Keratinocyte (primary cell): Measurements from ENCODE around the gene THBS2. TPM values are rescaled to one million over a fixed set of nuclear protein-coding genes. Genes with fewer than 3 reads are reported as not detected.

Experiments
- DNase-seq: peaks from one replicate; pipeline ENCODE4 v3.0.0-alpha.2; 2011; ENCODE audit warnings: low read depth, missing footprints, low spot score
- FAIRE-seq: peaks from 2 replicates; lab custom pipeline; 2011; peaks lifted over from hg19 to GRCh38; lab: Jason Lieb, UNC
- H2AFZ ChIP-seq: 2 replicates; pipeline ENCODE4 v1.6.0; 2012; ENCODE audit warnings: low read length, control low read depth, inconsistent platforms; ENCODE audit not compliant: control insufficient read depth
- H3K27ac ChIP-seq: 2 replicates; pipeline ENCODE4 v1.5.1; 2011; ENCODE audit warnings: low read length; ENCODE audit not compliant: control insufficient read depth, insufficient read depth
- H3K27me3 ChIP-seq: 3 replicates; pipeline ENCODE4 v1.6.0; 2011; ENCODE audit warnings: low read length; ENCODE audit not compliant: control insufficient read depth, insufficient read depth; ENCODE audit errors: extremely low read depth
- H3K36me3 ChIP-seq, 2 experiments: 2 replicates in 1 of 2; 3 replicates in 1 of 2; pipeline ENCODE4 v1.5.1; 2011; ENCODE audit warnings: low read length in 2 of 2, mild to moderate bottlenecking in 1 of 2; ENCODE audit not compliant: control insufficient read depth in 2 of 2, insufficient read depth in 2 of 2; ENCODE audit errors: extremely low read depth in 1 of 2
- H3K4me1 ChIP-seq: 3 replicates; pipeline ENCODE4 v1.5.1; 2011; ENCODE audit warnings: low read length; ENCODE audit not compliant: control insufficient read depth, insufficient read depth; ENCODE audit errors: extremely low read depth
- H3K4me2 ChIP-seq: 3 replicates; pipeline ENCODE4 v1.6.0; 2011; ENCODE audit warnings: low read depth, low read length; ENCODE audit not compliant: control insufficient read depth, insufficient read depth; ENCODE audit errors: extremely low read depth
- H3K4me3 ChIP-seq, 3 experiments: fragments of 200-600 bp in 1 of 3; sonication (generic) in 1 of 3; 2 replicates in 2 of 3; 3 replicates in 1 of 3; pipeline ENCODE4 v1.5.1; 2011 to 2016; ENCODE audit warnings: low read length in 3 of 3, mild to moderate bottlenecking in 3 of 3, control low read depth in 2 of 3, inconsistent platforms in 1 of 3, low read depth in 1 of 3, mixed read lengths in 1 of 3, mixed run types in 1 of 3, moderate library complexity in 1 of 3; ENCODE audit not compliant: control insufficient read depth in 2 of 3, insufficient read depth in 2 of 3; ENCODE audit errors: extremely low read depth in 1 of 3
- H3K79me2 ChIP-seq: 2 replicates; pipeline ENCODE4 v1.6.0; 2012; ENCODE audit warnings: low read length; ENCODE audit not compliant: control insufficient read depth, insufficient read depth
- H3K9ac ChIP-seq: 3 replicates; pipeline ENCODE4 v1.6.0; 2011; ENCODE audit warnings: low read length; ENCODE audit not compliant: control insufficient read depth, insufficient read depth; ENCODE audit errors: extremely low read depth
- H3K9me1 ChIP-seq: 3 replicates; pipeline ENCODE4 v1.6.0; 2011; ENCODE audit warnings: low read length; ENCODE audit not compliant: control insufficient read depth, insufficient read depth; ENCODE audit errors: extremely low read depth
- H3K9me3 ChIP-seq: 2 replicates; pipeline ENCODE4 v1.5.1; 2012; ENCODE audit warnings: low read depth, low read length; ENCODE audit not compliant: control insufficient read depth
- H4K20me1 ChIP-seq: 3 replicates; pipeline ENCODE4 v1.6.0; 2011; ENCODE audit warnings: low read length; ENCODE audit not compliant: control insufficient read depth, insufficient read depth; ENCODE audit errors: extremely low read depth
- EZH2 ChIP-seq: IDR thresholded peaks from one replicate; pipeline ENCODE4 v1.6.1; 2012; ENCODE audit warnings: inconsistent platforms, mild to moderate bottlenecking, low read length, moderate library complexity
- dilution Hi-C: fragments of 300-500 bp; cut with MboI; formaldehyde crosslinking; loops from one replicate; pipeline ENCODE4 v1.7.0; 2020; ENCODE audit warnings: low sequenced_read_pairs; ENCODE audit not compliant: extremely low pct_ligation_motif_present
- polyA plus RNA-seq, 5 experiments: library from polyadenylated mRNA; depleted of rRNA in 3 of 5; stranded (reverse) in 3 of 5; stranded (forward) in 1 of 5; unstranded in 1 of 5; fragments of >200 nt; gene quantifications; 1 replicate in 1 of 5; 2 replicates in 3 of 5; 3 replicates in 1 of 5; pipeline versions ENCODE4 v1.2.1 to v1.2.3, GENCODE V29; 2011 to 2012; ENCODE audit warnings: missing spikeins in 2 of 5, low read depth in 1 of 5, low replicate concordance in 1 of 5
- TF ChIP-seq, protein P1 (sequence below), 3 experiments: IDR thresholded peaks in 1 of 3; conservative IDR thresholded peaks in 1 of 3; optimal IDR thresholded peaks in 1 of 3; 2 replicates in 2 of 3; 3 replicates in 1 of 3; pipeline versions ENCODE3 to v1.5.1; 2011; ENCODE audit warnings: low read length in 3 of 3, mild to moderate bottlenecking in 3 of 3, moderate library complexity in 2 of 3, control low read depth in 1 of 3, inconsistent platforms in 1 of 3; ENCODE audit not compliant: insufficient read depth in 2 of 3; ENCODE audit errors: extremely low read depth in 1 of 3

The THBS2 gene
- polyA plus RNA-seq, 1 donor (not counting 4 experiments of a cell fraction or from before 2014, with no cell fraction given), result 533 TPM

DNA sequence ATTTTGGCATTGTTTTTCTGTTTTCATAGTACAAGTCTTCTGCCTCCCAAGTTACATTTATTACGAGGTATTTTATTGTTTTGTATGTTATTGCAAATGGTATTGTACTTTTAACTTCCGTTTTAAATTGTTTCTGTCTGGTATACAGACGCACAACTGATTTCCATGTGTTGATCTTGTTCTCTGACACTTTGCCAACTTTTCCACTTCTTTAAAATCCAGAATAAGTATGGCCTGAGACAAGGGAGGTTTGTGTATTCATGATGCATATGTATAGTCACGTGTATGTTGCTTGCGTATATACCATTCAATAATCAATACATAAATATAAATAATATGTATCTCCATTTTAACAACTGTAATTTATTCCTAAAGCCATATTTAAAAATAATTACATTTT is 41.2 kb downstream of the THBS2 start:
- Histone ChIP-seq H3K79me2 (no peaks in the 10 kb centered on the region), H3K27me3 (no peaks in the 10 kb centered on the region), H3K4me1 (peaks cover 12% of the 10 kb centered on the region), H3K9ac (no peak overlapping the region), H3K9me3 (no peaks in the 10 kb centered on the region), H3K4me3 (no peak overlapping the region), H4K20me1 (no peaks in the 10 kb centered on the region), H3K4me2 (peak overlapping the region; percentile 44), H3K9me1 (no peaks in the 10 kb centered on the region), H3K36me3 (peaks cover 6 to 10% of the 10 kb centered on the region in 2 experiments), H3K27ac (no peak overlapping the region), H2AFZ (no peak overlapping the region)
- DNase-seq (no peak), FAIRE-seq (no peak)
- dilution Hi-C loops, result no loop called here
- TF ChIP-seq EZH2, result no peak

DNA sequence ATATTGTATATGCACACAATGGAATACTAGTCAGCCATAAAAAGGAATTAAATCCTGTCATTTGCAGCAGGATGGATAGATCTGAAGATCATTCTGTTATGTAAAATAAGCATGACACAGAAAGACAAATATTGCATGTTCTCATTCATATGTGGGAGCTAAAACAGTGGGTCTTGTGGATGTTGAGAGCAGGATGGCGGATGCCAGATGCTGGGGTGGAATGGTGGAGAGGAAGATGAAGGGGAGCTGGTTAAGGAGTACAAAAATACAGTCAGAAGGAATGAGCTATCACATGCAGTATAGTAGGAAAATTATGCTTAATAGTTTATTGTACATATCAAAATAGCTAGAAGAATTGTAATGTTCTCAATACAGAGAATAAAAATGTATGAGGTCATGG is 41.8 kb downstream of the THBS2 start:
- Histone ChIP-seq H3K9ac (no peak overlapping the region), H3K4me2 (no peak overlapping the region), H3K79me2 (no peaks in the 10 kb centered on the region), H3K36me3 (peaks cover 5 to 7% of the 10 kb centered on the region in 2 experiments), H3K27me3 (no peaks in the 10 kb centered on the region), H3K4me3 (no peak overlapping the region), H3K9me1 (no peaks in the 10 kb centered on the region), H3K27ac (no peak overlapping the region), H2AFZ (no peak overlapping the region), H3K9me3 (no peaks in the 10 kb centered on the region), H4K20me1 (no peaks in the 10 kb centered on the region), H3K4me1 (peaks cover 12% of the 10 kb centered on the region)
- dilution Hi-C loops, result no loop called here
- no peak for DNase-seq
- FAIRE-seq, result no peak
- TF ChIP-seq, protein P1, sequence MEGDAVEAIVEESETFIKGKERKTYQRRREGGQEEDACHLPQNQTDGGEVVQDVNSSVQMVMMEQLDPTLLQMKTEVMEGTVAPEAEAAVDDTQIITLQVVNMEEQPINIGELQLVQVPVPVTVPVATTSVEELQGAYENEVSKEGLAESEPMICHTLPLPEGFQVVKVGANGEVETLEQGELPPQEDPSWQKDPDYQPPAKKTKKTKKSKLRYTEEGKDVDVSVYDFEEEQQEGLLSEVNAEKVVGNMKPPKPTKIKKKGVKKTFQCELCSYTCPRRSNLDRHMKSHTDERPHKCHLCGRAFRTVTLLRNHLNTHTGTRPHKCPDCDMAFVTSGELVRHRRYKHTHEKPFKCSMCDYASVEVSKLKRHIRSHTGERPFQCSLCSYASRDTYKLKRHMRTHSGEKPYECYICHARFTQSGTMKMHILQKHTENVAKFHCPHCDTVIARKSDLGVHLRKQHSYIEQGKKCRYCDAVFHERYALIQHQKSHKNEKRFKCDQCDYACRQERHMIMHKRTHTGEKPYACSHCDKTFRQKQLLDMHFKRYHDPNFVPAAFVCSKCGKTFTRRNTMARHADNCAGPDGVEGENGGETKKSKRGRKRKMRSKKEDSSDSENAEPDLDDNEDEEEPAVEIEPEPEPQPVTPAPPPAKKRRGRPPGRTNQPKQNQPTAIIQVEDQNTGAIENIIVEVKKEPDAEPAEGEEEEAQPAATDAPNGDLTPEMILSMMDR (optimal IDR thresholded peaks at IDR 0.05 in 1 of 3, IDR thresholded peaks at IDR 0.05 in 1 of 3, conservative IDR thresholded peaks at IDR 0.05 in 1 of 3; ENCODE audit: extremely low read depth in 1 of 3, insufficient read depth in 2 of 3, low read length in 3 of 3), result no peak
- TF ChIP-seq EZH2, result no peak

DNA sequence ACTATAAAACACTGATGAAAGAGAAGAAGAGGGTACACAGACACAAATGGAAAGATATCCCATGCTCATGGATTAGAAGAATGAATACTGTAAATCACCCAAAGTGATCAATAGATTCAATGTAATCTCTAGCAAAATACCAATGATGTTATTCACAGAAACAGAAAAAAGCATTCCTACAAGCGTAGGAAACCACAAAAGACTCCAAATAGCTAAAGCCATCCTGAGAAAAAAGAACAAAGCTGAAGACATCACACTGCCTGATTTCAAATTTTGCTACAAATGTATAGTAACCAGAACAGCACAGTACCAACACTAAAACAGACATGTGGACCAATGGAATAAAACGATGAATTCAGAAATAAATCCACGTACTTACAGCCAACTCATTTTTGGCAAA is 43.0 kb downstream of the THBS2 start:
- Histone ChIP-seq H3K9me3 (no peaks in the 10 kb centered on the region), H3K27me3 (no peaks in the 10 kb centered on the region), H3K4me3 (no peak overlapping the region), H3K9ac (no peak overlapping the region), H4K20me1 (no peaks in the 10 kb centered on the region), H3K27ac (no peak overlapping the region), H2AFZ (no peak overlapping the region), H3K9me1 (no peaks in the 10 kb centered on the region), H3K4me1 (peaks cover 12% of the 10 kb centered on the region), H3K4me2 (no peak overlapping the region), H3K36me3 (peaks cover 3 to 5% of the 10 kb centered on the region in 2 experiments), H3K79me2 (no peaks in the 10 kb centered on the region)
- DNase-seq (no peak), FAIRE-seq (no peak)
- dilution Hi-C loops, result no loop called here
- TF ChIP-seq, protein P1 (optimal IDR thresholded peaks at IDR 0.05 in 1 of 3, IDR thresholded peaks at IDR 0.05 in 1 of 3, conservative IDR thresholded peaks at IDR 0.05 in 1 of 3; ENCODE audit: extremely low read depth in 1 of 3, insufficient read depth in 2 of 3, low read length in 3 of 3), result no peak
- no peak for TF ChIP-seq EZH2
